GM19455 (cell line): ENCODE data around the gene GPSM1.

ENCODE experiments used
- ATAC-seq: cut with Tn5 transposase; IDR thresholded peaks from one replicate; pipeline ENCODE4 v1.9.1; 2021; ENCODE audit not compliant: unreplicated experiment

GPSM1 gene

GRCh38 chr9:136327304-136327974 is at the start of gene GPSM1:
Gene GPSM1 (plus strand): TSS chr9:136327539. CDS start chr9:136327696, 157 bp downstream.
- no peak for ATAC-seq

- no peak for ATAC-seq
Measured at GRCh38 chr9:136277746-136278145, 49.6 kb upstream of the GPSM1 start.

DNA sequence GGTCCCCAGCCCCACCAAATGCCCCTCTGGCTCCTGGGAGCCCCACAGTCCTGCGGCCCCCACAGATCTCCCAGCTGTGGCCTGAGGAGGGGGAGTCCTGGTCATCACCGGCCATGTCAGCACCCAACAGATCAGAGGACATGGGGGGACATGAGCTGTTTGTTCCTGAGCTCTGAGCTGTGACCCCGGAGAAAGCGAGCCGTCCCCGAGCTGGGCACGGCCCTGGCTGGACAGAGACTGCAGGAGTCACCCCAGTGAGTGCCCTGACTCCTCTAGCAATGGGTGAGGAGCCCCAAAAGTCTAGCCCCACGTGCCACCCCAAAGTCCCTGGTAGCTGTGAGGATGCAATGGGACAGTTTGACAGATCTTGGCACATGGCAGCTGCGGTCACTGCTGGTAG is 49.1 kb upstream of the GPSM1 start:
- no peak for ATAC-seq

- ATAC-seq = no peak
Measured at GRCh38 chr9:136278894-136279293, 48.4 kb upstream of the GPSM1 start.

GRCh38 chr9:136279471-136279870 is 47.9 kb upstream of the GPSM1 start:
- ATAC-seq = no peak

DNA sequence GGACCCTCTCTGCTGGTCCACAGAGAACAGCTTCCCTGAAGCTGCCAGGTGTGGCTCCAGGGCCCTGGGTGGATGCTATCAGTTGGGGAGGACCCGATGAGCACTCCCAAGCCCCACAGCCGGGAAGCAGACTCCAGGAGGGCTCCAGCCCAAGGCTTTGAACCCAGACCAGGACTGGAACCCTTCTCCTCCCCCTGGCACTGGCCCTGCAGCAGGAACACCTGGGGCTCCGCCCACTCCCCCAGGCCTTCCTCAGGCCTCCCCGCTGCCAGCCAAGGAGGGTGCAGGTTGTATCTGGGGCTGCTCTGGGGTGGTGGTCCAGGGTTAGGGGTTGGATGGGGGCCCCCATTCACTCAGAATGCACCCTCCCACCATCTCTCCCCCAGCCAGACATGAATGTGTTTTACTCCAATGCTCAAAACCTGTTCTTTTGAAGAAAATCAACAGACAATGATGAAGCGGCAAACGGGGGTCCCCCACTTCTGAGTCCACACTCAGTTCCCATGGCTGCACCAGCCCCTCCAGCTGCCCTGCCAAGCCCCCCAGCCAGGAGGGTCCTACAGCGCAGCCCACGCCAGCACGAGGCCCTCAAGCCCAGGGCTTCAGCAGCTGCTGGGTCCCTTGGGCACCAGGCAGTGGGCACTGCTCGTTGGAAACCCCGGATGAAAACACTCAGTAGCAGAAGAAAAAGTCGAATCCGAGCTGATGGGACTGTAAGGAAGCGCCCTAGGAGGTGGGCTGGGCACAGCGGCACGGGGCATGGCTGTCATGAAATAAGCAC is 46.6 kb upstream of the GPSM1 start:
- no peak for ATAC-seq

DNA sequence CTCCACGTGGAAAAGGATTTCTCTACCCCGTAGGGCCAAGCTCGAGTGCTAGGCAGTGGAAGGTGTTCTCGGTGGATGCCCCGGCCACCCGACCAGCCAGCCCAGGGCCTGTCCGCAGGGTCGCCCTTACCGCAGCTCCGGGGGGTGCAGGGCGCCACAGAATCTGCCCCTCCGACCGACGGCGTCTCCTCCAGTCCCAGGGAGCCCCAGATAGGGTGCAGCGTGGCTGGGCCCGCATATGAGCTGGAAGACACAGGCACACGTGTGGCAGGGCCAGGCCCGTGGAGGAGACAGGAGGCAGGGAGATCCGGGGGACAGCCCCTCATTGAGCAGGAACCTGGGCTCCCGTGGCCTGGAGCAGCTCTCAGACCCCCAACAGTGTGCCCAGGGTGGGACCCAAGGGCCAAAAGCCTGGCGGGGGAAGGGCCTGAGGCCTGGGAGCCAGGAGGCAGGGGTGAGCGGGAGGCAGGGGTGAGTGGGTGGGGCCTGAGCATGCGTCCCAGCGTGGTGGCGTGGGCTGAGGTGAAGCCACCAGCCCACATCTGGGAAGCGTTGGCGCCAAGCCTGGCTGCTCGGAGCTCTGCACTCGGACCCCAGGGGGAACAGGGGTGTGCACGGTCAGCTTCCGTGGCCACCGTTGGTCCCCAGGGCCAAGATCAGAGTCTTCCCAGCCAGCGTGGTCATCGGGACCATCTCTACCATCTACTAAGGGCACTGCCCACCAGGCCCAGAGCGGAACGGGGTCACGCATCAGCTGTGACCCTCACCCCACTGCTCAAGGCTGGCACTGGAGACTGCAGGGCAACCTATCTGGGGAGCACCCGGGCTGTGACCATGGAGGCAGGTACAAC is 45.7 kb upstream of the GPSM1 start:
- ATAC-seq = no peak

GRCh38 chr9:136282272-136282861 is 45.0 kb upstream of the GPSM1 start:
- ATAC-seq = no peak

DNA sequence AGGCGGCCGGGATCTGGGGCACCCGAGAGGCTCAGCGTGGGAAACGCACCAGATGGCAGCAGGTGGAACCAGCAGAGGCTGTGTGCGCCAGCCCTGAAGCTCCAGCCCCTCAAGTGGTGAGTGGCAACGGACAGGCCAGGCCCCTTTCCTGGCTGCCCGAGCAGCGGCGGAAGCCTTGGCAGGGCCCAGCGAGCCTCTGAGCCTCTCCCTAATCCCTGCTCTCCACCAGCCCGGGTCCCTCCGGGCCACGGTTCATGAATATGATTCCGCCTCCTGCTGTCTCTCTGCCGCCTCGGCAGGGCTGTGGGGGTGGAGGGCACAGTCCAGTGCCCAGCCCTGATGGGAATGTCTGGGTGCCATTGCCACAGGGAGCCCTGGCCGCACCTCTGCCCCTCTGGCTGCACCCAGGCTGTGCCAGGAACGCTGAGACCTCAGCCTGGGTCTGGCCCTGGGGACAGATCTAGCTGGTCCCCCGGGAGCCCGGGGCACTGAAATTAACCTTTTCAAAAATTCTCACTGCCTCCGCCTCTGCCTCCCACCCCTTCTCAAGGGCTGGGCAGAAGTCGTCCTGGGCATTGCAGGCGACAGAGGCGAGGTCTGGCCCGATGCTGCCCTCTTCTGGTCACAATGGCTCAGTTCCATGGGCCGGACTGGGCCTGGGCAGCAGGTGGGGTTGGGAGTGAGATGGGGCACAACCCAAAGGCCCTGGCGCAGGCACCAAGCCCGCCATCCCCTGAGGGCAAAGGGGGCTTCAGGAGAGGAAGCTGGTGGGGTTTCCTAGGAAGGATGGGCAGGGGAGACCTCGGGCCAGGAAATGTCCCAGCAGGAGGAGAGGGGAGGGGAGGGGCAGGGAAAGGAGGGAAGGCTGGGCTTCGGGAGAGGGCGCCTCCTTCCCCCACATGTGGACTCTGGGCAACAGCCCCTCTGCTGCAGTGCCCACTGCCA is 43.8 kb upstream of the GPSM1 start:
- ATAC-seq = peak; percentile 62

GRCh38 chr9:136284311-136284710 is 43.0 kb upstream of the GPSM1 start:
- ATAC-seq = no peak

- ATAC-seq = no peak
Measured at GRCh38 chr9:136284951-136285350, 42.4 kb upstream of the GPSM1 start.

DNA sequence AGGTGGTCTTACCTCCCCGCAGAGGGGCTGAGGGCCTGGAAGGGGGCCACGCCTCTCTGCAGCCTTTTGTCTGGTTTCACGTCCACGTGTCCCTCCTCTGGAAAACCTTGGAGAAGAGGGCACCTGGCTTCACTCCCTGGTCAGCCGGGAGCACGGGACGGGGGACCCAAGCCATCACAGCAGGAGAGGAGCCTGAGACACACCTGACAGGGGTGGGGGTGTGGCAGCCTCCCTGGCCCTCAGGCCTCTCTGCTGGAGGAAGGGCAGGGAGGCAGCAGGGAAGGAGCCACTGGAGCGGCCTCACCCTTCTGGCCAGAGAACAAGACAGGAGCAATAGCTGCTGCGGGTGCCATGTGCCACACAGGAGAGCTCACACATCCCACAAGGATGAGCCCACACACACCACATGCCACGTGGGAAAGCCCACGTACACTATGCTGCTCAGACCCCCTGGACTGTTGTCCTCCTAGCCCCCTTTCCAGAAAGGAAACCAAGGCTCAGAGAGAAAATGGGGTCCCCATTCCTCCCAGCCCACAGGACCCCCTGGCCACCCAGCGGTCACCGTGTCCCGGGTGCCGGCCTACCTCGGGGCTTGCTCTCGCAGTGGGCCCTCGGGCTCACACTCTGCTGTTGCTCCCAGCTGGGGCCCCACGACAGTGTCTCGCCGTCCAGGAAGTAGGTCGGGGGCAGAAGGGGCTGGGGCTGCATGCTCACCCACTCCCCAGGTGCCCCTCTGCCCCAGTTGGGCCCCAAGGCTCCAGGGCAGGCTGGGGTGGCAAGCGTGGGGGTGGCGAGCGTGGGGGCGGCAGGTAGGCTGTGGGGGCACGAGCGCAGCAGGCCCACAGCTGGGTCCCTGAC is 41.6 kb upstream of the GPSM1 start:
- no peak for ATAC-seq

- ATAC-seq = no peak
Measured at GRCh38 chr9:136286359-136286986, 40.9 kb upstream of the GPSM1 start.

- no peak for ATAC-seq
Measured at GRCh38 chr9:136286987-136287379, 40.4 kb upstream of the GPSM1 start.

DNA sequence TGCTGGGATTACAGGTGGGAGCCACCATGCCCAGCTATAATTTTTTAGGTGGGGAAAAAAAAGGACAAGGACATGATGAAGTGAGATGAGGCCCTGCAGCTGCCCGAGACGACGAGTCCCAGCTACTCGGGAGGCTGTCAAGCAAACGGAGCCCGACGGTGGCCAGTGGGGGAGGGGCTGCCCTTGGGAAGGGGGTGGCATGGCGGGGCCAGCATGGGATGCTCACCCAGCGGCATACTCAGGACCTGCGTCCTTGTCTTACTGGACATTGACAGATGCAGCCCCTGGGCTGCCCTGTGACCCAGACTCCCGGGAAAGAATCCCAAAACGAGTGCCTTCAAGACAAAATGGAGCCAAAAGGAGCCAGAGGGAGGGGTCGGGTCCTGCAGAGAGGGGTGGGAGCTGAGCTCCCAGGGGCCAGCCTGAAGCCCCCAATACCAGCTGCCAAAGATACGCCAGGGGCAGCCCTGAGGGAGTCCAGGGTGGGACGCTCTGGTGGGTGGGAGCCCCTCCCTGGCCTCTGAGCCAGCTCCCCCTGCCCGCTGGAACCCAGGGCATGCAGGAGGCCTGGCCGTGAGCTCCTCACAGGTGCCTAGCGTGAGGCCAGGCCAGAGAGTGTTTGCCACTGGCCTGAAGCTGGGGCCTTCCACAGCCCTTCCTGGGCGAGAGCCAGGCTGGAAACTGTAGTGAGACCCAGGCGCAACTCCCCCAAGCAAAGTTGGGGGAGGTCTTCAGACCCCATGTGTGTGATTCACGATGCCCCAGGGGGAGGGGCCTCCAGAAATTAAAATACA is 39.2 kb upstream of the GPSM1 start:
- no peak for ATAC-seq

DNA sequence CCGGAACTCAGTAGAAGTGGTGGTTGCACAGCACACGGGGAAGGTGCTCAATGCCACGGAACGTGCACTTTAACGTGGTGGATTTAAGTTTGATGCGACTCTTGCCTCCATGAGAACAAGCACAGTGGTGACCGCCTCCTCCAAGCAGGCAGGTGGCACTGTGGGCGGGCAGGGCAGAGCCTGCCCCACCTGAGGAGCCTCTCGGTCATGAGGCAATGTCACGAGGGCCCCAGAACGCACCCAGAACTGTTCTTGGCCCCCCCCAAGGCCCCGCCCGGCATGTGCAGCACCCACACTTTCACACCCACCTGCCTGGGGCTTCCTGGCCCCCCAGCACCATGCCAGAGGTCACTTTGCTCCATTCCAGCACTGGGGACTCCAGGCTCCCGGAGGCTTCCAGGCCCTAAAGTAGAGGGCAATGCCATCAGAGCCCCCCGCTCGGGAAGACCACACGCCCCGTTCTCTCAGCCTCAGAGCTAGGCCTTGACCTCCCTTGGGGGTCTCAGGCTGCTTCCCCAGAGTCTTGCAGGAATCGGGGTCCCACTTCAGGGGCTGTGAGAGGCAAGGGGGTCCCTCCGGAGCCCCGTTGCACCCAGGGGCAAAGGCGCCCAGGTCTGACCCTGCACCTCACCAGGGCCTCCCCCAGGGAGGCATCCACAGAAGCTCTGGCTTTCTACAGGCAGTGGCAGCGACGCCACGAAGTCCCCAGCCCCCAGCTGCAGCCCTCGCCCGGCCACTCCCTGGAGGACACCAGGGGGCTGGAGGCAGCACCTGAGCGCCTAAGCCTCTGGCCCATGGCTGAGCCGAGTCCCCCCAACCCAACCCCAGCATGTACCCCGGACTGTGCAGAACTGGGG is 37.5 kb upstream of the GPSM1 start:
- ATAC-seq = no peak

- no peak for ATAC-seq
Measured at GRCh38 chr9:136290508-136291000, 36.8 kb upstream of the GPSM1 start.
